CD14-positive monocyte (primary cell): Measurements from ENCODE around the gene RAP1B. TPM values are rescaled to one million over a fixed set of nuclear protein-coding genes. Genes with fewer than 3 reads are reported as not detected.

Experiments used
- DNase-seq, 3 donors: peaks; one replicate each; pipeline ENCODE4 v3.0.0-alpha.2; 2011 to 2022
- H2AFZ ChIP-seq: 2 replicates; pipeline ENCODE4 v1.6.0; 2012; ENCODE audit warnings: mild to moderate bottlenecking, low read depth, low read length, inconsistent platforms; ENCODE audit not compliant: insufficient read depth, poor library complexity, severe bottlenecking
- H3K27ac ChIP-seq, 2 donors: 1 replicate in 1 of 2; 2 replicates in 1 of 2; pipeline ENCODE4 v1.5.1; 2012 to 2013; ENCODE audit warnings: low read length in 2 of 2, control low read depth in 1 of 2, inconsistent platforms in 1 of 2, low read depth in 1 of 2, mild to moderate bottlenecking in 1 of 2
- H3K27me3 ChIP-seq, 2 donors: one replicate each; pipeline versions ENCODE4 v1.6.0 to v1.6.1; 2011 to 2013; ENCODE audit warnings: low read length in 2 of 2; ENCODE audit not compliant: control insufficient read depth in 2 of 2, insufficient read depth in 2 of 2
- H3K36me3 ChIP-seq, 2 donors: replicated peaks in 1 of 2; 1 replicate in 1 of 2; 2 replicates in 1 of 2; pipeline versions ENCODE4 v1.5.1 to v1.6.1; 2012 to 2013; ENCODE audit warnings: low read length in 2 of 2, control low read depth in 1 of 2, inconsistent platforms in 1 of 2, mild to moderate bottlenecking in 1 of 2; ENCODE audit not compliant: insufficient read depth in 2 of 2, control insufficient read depth in 1 of 2
- H3K4me1 ChIP-seq, 2 donors: 1 replicate in 1 of 2; 2 replicates in 1 of 2; pipeline versions ENCODE4 v1.5.1 to v1.6.1; 2012 to 2013; ENCODE audit warnings: low read length in 2 of 2, control low read depth in 1 of 2, inconsistent platforms in 1 of 2, mild to moderate bottlenecking in 1 of 2, moderate library complexity in 1 of 2; ENCODE audit not compliant: insufficient read depth in 2 of 2, control insufficient read depth in 1 of 2
- H3K4me2 ChIP-seq: replicated peaks from 2 replicates; pipeline ENCODE3; 2012; ENCODE audit warnings: low read length, moderate library complexity, mild to moderate bottlenecking; ENCODE audit not compliant: poor library complexity, severe bottlenecking; ENCODE audit errors: extremely low read depth
- H3K4me3 ChIP-seq, 3 experiments: fragments of 200-600 bp in 1 of 3; sonication (generic) in 1 of 3; replicated peaks in 1 of 3; 1 replicate in 2 of 3; 2 replicates in 1 of 3; pipeline ENCODE4 v1.5.1; 2011 to 2013; ENCODE audit warnings: low read length in 3 of 3, mild to moderate bottlenecking in 3 of 3, control low read depth in 2 of 3, low read depth in 2 of 3, inconsistent platforms in 1 of 3, moderate library complexity in 1 of 3
- H3K79me2 ChIP-seq: 2 replicates; pipeline ENCODE4 v1.6.0; 2012; ENCODE audit warnings: mild to moderate bottlenecking, control low read depth, inconsistent platforms, low read length, moderate library complexity; ENCODE audit not compliant: insufficient read depth
- H3K9ac ChIP-seq: 2 replicates; pipeline ENCODE4 v1.6.0; 2017; ENCODE audit warnings: low read length, mild to moderate bottlenecking; ENCODE audit not compliant: insufficient read depth, poor library complexity, severe bottlenecking
- H3K9me3 ChIP-seq, 2 donors: replicated peaks in 1 of 2; 1 replicate in 1 of 2; 2 replicates in 1 of 2; pipeline versions ENCODE4 v1.5.1 to v1.6.1; 2012 to 2013; ENCODE audit warnings: low read length in 2 of 2, control low read depth in 1 of 2; ENCODE audit not compliant: control insufficient read depth in 1 of 2, insufficient read depth in 1 of 2
- H4K20me1 ChIP-seq: 2 replicates; pipeline ENCODE4 v1.6.0; 2012; ENCODE audit warnings: mild to moderate bottlenecking, low read length, control low read depth, moderate library complexity; ENCODE audit not compliant: insufficient read depth
- H3K27ac Mint-ChIP-seq, 7 donors: one replicate each; pipeline ENCODE4 v1.8.0; 2020; ENCODE audit warnings: mild to moderate bottlenecking in 7 of 7, mixed read lengths in 7 of 7, moderate library complexity in 6 of 7, inconsistent platforms in 2 of 7
- H3K27me3 Mint-ChIP-seq, 3 donors: one replicate each; pipeline ENCODE4 v1.8.0; 2021 to 2022; ENCODE audit warnings: low read depth in 3 of 3, mild to moderate bottlenecking in 3 of 3, mixed read lengths in 3 of 3, moderate library complexity in 3 of 3, inconsistent platforms in 1 of 3
- H3K36me3 Mint-ChIP-seq, 2 donors: one replicate each; pipeline ENCODE4 v1.8.0; 2020; ENCODE audit warnings: mixed read lengths in 2 of 2, inconsistent platforms in 1 of 2, mild to moderate bottlenecking in 1 of 2
- H3K4me1 Mint-ChIP-seq: one replicate; pipeline ENCODE4 v1.8.0; 2020; ENCODE audit warnings: mild to moderate bottlenecking, mixed read lengths
- H3K4me3 Mint-ChIP-seq, 2 donors: one replicate each; pipeline ENCODE4 v1.8.0; 2020; ENCODE audit warnings: mild to moderate bottlenecking in 2 of 2, mixed read lengths in 2 of 2, moderate library complexity in 1 of 2
- H3K9me3 Mint-ChIP-seq, 7 donors: one replicate each; pipeline ENCODE4 v1.8.0; 2020 to 2022; ENCODE audit warnings: mixed read lengths in 7 of 7, mild to moderate bottlenecking in 6 of 7, moderate library complexity in 6 of 7, inconsistent platforms in 2 of 7
- WGBS: methylation state at CpG from one replicate; pipeline ENCODE4 v1.1.5; 2013; ENCODE audit warnings: missing lambda C conversion rate; ENCODE audit not compliant: insufficient coverage; 5-methylcytosine and 5-hydroxymethylcytosine counted together
- intact Hi-C, 2 donors: fragments of 100-400 bp; cut with micrococcal nuclease; formaldehyde crosslinking; loops; one replicate each; pipeline versions ENCODE4 v1.15.0 to v1.15.1; 2023
- polyA plus RNA-seq, 3 donors: library from polyadenylated mRNA; depleted of rRNA in 1 of 3; unstranded in 2 of 3; stranded (reverse) in 1 of 3; fragments of 300-500 nt in 2 of 3; fragments of >200 nt in 1 of 3; fragmentation: Illumina TruSeq in 2 of 3; gene quantifications; 1 replicate in 2 of 3; 2 replicates in 1 of 3; pipeline ENCODE4 v1.2.3, GENCODE V29; 2012 to 2021
- TF ChIP-seq, protein P1 (sequence below): fragments of 200-600 bp; IDR thresholded peaks from one replicate; pipeline ENCODE4 v1.8.0; 2022; ENCODE audit warnings: antibody characterized with exemption, mild to moderate bottlenecking

Gene RAP1B
- polyA plus RNA-seq, 3 donors = 153 to 543 (median 461) TPM

GRCh38 chr12:68595241-68595640 is 15.5 kb upstream of the RAP1B start:
- no peak overlapping the region for H3K9ac ChIP-seq
- H3K27ac ChIP-seq = no peak overlapping the region
- H2AFZ ChIP-seq = no peak overlapping the region
- H4K20me1 ChIP-seq = no peaks in the 10 kb centered on the region
- Mint-ChIP-seq H3K27ac (no peak overlapping the region), H3K27me3 (no peaks in the 10 kb centered on the region), H3K9me3 (peaks cover 2 to 20% (median 10%) of the 10 kb centered on the region in 7 donors), H3K36me3 (no peaks in the 10 kb centered on the region), H3K4me1 (peaks cover 6% of the 10 kb centered on the region), H3K4me3 (no peak overlapping the region)
- peaks cover 10 to 15% of the 10 kb centered on the region in 2 donors for H3K9me3 ChIP-seq
- TF ChIP-seq, protein P1, sequence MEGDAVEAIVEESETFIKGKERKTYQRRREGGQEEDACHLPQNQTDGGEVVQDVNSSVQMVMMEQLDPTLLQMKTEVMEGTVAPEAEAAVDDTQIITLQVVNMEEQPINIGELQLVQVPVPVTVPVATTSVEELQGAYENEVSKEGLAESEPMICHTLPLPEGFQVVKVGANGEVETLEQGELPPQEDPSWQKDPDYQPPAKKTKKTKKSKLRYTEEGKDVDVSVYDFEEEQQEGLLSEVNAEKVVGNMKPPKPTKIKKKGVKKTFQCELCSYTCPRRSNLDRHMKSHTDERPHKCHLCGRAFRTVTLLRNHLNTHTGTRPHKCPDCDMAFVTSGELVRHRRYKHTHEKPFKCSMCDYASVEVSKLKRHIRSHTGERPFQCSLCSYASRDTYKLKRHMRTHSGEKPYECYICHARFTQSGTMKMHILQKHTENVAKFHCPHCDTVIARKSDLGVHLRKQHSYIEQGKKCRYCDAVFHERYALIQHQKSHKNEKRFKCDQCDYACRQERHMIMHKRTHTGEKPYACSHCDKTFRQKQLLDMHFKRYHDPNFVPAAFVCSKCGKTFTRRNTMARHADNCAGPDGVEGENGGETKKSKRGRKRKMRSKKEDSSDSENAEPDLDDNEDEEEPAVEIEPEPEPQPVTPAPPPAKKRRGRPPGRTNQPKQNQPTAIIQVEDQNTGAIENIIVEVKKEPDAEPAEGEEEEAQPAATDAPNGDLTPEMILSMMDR = no peak
- H3K36me3 ChIP-seq = no peaks in the 10 kb centered on the region
- H3K79me2 ChIP-seq = no peaks in the 10 kb centered on the region
- no peaks in the 10 kb centered on the region for H3K27me3 ChIP-seq
- no peak for DNase-seq
- no peak overlapping the region for H3K4me3 ChIP-seq
- intact Hi-C loops = no loop called here
- WGBS = no CpG with 5 or more reads among the region's 4 CpGs
- H3K4me1 ChIP-seq = no peaks in the 10 kb centered on the region
- no peak overlapping the region for H3K4me2 ChIP-seq

DNA sequence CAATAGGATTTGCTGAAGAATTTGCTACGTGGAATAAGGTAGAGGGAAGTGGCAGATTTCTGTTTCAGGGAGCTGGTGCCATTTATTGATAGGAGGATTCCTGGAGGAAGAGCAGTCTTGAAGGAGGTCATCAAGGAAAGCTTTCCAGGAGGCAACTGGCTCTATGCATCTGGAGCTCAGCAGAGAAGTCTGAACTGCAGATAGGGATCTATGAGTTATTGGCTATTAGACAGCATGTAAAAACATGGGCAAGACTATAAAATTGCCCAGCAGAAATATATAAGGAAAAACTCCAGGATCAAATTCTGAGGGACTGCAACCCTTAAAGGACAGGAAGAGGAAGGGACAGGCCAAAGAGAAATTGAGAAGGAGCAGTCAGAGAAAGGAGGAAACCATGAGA is 8.9 kb upstream of the RAP1B start:
- no peak overlapping the region for H3K4me2 ChIP-seq
- no peaks in the 10 kb centered on the region for H3K27me3 ChIP-seq
- H3K9me3 ChIP-seq = no peaks in the 10 kb centered on the region
- Mint-ChIP-seq H3K27ac (no peak overlapping the region), H3K4me3 (no peak overlapping the region), H3K27me3 (peaks cover 0 to 3% (median 0%) of the 10 kb centered on the region in 3 donors), H3K4me1 (peaks cover 18% of the 10 kb centered on the region), H3K9me3 (no peaks in the 10 kb centered on the region), H3K36me3 (no peaks in the 10 kb centered on the region)
- 25% methylated on average over 1 of the region's 1 CpG for WGBS
- no peak overlapping the region for H3K27ac ChIP-seq
- H4K20me1 ChIP-seq = no peaks in the 10 kb centered on the region
- H3K36me3 ChIP-seq = no peaks in the 10 kb centered on the region
- no peak overlapping the region for H3K9ac ChIP-seq
- DNase-seq = no peak
- H3K79me2 ChIP-seq = no peaks in the 10 kb centered on the region
- TF ChIP-seq, protein P1 = no peak
- H2AFZ ChIP-seq = no peak overlapping the region
- intact Hi-C loops = no loop called here
- H3K4me1 ChIP-seq = peaks cover 0 to 3% of the 10 kb centered on the region in 2 donors
- no peak overlapping the region for H3K4me3 ChIP-seq
